ENCODE results near the gene ASH1L.
"Not testable (repeated sequence)": the region's sequence is repeated elsewhere in the genome, so short reads cannot be mapped to it uniquely, and the experiment has no call there.

Gene ASH1L

DNA sequence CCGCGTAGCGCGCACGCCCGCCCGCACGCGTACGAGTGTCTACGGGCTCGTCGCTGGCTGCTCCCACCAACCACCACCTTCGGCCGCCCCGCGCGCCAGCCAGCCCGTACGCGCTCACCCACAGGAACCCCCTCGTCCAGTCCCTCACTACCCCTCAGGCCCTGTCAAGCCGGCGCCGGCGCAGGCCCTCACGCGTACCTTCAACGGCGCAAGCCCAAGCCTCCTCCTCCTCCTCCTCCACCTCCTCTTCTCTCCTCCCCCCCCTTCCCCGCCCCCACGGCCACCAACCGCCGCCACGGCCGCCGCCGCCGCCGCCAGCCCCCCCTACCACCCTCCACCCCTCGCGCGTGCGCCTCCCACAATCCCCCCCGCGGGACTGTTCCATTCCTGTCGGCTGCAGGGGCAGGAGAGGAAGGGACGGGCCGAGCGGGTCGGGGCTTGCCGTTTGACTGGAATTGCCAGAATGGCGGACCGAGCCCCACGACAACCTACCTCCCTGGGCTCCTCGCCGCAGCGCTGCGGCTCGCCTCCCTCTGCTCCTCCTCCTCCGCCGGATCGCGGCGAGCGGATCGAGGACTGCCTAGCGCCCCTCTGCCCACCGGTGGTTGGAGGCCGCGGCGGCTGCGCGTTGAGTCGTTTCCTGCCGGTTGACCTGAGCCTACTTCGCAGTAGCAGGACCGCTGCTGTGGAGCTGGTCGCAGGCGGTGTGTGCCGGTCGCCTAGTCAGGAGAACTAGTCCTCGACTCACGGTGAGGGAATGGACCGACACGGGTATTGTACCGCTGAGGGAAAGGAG, at the start of gene ASH1L:
Gene ASH1L, minus strand, starts transcription at position 223 of the 796 bp plus-strand sequence. CDS start 41,284 bp downstream, outside the sequence.
- peak; percentile 95 for DNase-seq (ENCODE audit: low spot score)

GRCh38 chr1:155610257-155610647, 47.6 kb upstream of the ASH1L start:
- DNase-seq (ENCODE audit: low spot score): not testable (repeated sequence)

- DNase-seq (ENCODE audit: low spot score): peak; percentile 96
Observed at GRCh38 chr1:155609515-155610256, 47.1 kb upstream of the ASH1L start, which contains the start of gene MSTO1. MSTO1 (plus strand) TSS chr1:155610218; CDS start chr1:155610249, 31 bp downstream.

GRCh38 chr1:155608888-155609225, 46.3 kb upstream of the ASH1L start:
- DNase-seq (ENCODE audit: low spot score): no peak

GRCh38 chr1:155607708-155608107, 45.1 kb upstream of the ASH1L start:
- DNase-seq (ENCODE audit: low spot score): no peak

- not testable (repeated sequence) for DNase-seq (ENCODE audit: low spot score)
Observed at GRCh38 chr1:155599828-155600572, 37.4 kb upstream of the ASH1L start.

DNA sequence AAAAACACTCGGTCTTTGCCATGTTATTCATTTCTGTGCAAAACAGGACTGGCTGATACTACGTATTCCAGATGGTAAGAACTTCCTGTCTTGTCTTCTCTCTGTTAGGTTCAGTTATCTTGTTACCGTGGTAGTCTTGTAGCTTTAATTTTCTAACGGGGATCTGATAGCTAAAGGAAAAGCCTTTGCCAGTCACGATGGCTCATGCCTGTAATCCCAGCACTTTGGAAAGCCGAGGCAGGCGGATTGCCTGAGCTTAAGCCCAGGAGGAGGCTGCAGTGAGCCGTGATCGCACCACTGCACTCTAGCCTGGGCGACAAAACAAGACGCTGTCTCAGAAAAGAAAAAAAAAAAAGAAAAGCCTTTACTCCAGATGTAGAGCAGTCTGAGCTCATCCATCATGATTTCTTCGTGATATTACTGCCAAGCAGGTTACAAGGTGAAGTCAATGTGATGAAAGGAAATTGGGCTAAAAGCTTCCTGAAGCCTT, 36.3 kb upstream of the ASH1L start:
- peak; percentile 48 for DNase-seq (ENCODE audit: low spot score)

- no peak for DNase-seq (ENCODE audit: low spot score)
Observed at GRCh38 chr1:155596864-155597263, 34.3 kb upstream of the ASH1L start.

DNA sequence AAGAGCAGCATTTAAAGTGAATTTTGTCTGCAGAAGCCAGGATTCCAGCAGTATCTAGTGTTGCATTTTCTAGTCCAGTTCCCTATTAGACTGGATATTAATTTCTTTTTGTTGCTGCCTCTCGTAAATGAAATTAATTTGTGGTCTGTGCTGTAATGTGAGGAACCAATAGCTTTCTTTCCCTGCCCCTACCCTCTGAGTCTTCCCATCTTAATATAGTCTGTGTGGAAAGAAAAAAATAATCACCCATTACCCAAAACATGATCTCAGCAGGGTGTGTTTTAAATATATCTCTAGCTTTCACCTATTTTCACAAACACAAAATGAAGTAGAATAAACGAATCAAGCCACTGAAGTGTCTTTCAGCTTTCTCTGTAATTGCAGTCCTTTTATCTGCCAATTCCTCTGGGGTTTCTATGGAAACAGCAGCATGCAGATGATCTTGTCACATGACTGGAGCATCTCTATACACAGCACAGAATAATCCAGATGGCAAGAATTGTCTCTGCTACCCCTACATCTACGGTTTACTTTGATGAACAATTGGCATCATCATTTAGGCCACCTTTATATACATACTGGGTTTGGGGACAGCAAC, 33.4 kb upstream of the ASH1L start:
- peak; percentile 38 for DNase-seq (ENCODE audit: low spot score)

GRCh38 chr1:155591770-155592169, 29.2 kb upstream of the ASH1L start:
- DNase-seq (ENCODE audit: low spot score): no peak

DNA sequence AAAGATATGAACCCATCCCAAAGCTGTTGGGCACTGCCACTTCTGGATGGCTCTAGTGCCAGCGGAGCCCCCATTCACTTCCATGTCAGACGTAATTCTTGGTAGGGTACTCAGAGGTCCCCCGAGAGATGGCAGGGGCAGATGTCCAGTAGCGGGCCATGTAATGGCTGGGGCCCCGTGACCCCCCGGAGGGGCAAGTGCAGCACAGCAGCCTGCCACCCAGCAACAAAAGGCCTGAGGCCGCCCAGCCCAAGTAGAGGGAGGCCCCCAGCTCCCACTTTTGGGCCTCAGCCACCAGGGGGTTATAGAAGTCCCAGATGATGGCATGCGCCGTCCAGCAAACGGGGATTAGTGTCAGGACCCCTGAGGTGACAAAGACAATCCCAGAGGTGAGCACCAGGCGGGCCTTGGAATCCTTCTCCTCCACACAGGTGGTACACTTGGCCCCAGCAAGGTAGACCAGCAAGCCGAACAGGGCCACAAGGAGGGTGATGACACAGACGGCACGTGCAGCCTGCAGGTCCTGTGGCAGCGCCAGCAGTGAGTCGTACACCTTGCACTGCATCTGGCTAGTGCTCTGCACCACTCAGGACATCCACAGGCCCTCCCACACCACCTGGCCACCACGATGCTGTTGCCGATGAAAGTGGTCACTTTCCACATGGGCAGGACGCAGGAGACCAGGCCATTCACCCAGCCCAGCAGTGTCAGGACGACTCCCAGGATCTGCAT, 28.1 kb upstream of the ASH1L start:
- not testable (repeated sequence) for DNase-seq (ENCODE audit: low spot score)

DNA sequence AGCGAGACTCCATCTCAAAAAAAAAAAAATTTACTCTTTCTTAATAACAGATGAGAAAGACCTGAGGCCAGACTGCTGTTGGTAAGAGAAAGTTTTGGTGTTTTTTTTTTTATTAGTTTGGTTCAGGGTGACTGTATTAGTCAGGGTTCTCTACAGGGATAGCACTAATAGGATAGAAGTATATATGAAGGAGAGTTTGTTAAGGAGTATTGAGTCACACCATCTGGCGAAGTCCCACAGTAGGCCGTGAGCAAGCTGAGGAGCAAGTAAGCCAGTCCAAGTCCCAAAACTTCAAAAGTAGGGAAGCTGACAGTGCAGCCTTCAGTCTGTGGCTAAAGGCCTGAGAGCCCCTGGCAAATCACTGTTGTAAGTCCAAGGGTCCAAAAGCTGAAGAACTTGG, 26.7 kb upstream of the ASH1L start:
- DNase-seq (ENCODE audit: low spot score): not testable (repeated sequence)

DNA sequence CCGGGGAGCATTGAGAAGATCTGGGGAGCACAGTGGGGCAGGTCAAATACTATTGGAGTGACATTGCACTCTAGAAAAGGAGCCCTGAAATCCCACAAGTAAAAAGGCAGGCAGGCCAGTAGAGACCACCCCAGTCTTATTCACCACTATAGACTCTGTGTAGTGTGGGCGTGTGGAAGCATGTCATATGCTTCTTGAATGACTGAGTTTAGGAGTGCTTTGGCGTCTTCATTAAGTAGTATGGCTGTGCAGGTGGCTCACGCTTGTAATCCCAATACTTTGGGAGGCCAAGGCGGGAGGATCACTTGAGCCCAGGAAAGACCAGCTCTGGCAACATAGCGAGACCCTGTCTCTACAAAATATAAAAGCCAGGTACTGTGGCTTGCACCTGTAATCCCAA, 21.2 kb upstream of the ASH1L start:
- not testable (repeated sequence) for DNase-seq (ENCODE audit: low spot score)

GRCh38 chr1:155575608-155576007, 13.0 kb upstream of the ASH1L start:
- DNase-seq (ENCODE audit: low spot score): not testable (repeated sequence)

DNA sequence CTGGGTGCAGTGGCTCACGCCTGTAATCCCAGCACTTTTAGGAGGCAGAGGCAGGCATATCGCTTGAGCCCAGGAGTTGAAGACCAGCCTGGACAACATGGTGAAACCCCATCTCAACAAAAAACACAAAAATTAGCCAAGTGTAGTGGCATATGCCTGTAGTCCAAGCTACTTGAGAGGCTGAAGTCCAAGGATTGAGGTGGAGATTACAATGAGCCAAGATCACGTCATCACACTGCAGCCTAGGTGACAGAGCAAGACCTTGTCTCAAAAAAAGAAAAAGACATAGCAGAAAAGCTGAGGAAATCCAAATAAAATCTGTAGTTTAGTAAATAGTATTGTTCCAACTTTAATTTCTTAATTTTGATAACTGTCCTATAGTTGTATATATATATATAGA, 11.5 kb upstream of the ASH1L start:
- no peak for DNase-seq (ENCODE audit: low spot score)

DNA sequence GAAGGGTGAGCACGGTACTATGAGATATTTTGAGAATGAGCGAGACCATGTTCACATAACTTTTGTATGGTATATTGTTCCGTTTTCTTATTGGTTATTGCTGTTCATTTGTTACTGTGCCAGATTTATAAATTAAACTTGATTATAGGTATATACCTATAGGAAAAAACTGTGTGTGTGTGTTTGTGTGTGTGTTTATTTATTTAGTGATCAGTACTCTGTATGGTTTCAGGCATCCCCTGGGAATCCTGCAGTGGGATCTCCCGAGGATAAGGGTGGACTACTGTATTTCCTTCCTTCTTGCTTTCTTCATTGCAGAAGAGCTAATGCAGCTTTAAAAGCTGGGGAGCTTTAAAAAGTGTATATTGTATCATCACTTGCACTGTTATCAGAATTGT, 8.0 kb upstream of the ASH1L start:
- no peak for DNase-seq (ENCODE audit: low spot score)

- DNase-seq (ENCODE audit: low spot score): no peak
Observed at GRCh38 chr1:155569988-155570592, 7.5 kb upstream of the ASH1L start.

- DNase-seq (ENCODE audit: low spot score): not testable (repeated sequence)
Observed at GRCh38 chr1:155563377-155564022, 897 bp upstream of the ASH1L start.

- DNase-seq (ENCODE audit: low spot score): not testable (repeated sequence)
Observed at GRCh38 chr1:155561779-155562580, 623 bp downstream of the ASH1L start.

All from putamen (tissue), 1 donor.